Astrocyte of the cerebellum (primary cell): Measurements from ENCODE around the gene COL16A1.
A peak's percentile ranks its signal among the peaks of the same experiment; 100 is the strongest.

Experiments
- DNase-seq: peaks from one replicate; pipeline ENCODE4 v3.0.0-alpha.2; 2011; ENCODE audit warnings: low read depth
- H3K4me3 ChIP-seq: 2 replicates; pipeline ENCODE4 v1.5.1; 2011; ENCODE audit warnings: mild to moderate bottlenecking, low read depth, low read length, moderate library complexity
- in situ Hi-C: cut with HindIII; loops from 2 replicates; pipeline ENCODE4 v1.10.0; 2017; ENCODE audit warnings: low sequenced_read_pairs
- TF ChIP-seq, protein P1 (sequence below): IDR thresholded peaks from 2 replicates; pipeline ENCODE4 v1.5.1; 2012; ENCODE audit warnings: low read length, low read depth, moderate library complexity, mild to moderate bottlenecking; ENCODE audit errors: missing control alignments

Gene COL16A1

DNA sequence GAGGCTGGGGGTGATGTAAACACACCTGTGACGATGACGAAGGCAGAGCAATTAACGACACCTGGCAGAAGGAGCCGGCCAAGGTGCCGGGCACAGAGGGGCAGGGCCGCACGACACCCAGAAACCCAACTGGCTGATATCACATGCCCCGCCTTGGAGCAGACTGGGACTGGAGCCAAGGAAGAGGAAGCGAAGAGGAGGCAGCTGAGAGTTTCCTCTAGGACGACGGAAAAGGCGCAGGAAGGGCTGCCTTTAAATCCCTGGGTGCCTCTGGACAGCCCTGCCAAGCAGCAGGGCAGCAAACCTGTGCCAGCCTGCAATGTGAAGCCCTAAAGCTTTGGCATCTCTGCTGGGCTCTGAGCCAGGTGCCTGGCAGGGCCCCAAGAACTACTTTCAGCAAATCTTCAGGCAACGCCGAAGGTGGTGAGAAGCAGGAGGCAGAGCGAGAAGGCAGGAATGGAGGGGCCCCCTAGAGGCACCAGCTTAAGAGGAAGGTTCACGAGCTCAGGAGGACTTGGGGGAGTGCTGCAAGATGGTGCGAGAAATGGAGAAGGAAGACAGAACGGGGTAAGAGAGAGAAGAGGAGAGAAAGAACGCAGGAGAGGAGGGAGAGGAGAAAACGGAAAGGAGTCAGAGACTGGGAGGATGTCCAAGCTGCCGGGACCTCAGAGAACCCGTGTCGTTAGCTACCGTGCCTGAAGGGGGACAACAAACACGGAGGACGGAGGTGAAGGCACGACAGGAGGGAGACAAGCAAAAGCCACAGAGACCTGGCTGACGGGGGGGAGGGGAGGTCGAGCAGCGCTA lies 33.8 kb downstream of the COL16A1 start:
- H3K4me3 ChIP-seq: no peak overlapping the region
- in situ Hi-C loops: loop anchor here (5.0 to 25.0 kb wide), 2 partner anchors 42 to 292 kb away; no protein-coding TSS in a partner anchor
- TF ChIP-seq, protein P1, sequence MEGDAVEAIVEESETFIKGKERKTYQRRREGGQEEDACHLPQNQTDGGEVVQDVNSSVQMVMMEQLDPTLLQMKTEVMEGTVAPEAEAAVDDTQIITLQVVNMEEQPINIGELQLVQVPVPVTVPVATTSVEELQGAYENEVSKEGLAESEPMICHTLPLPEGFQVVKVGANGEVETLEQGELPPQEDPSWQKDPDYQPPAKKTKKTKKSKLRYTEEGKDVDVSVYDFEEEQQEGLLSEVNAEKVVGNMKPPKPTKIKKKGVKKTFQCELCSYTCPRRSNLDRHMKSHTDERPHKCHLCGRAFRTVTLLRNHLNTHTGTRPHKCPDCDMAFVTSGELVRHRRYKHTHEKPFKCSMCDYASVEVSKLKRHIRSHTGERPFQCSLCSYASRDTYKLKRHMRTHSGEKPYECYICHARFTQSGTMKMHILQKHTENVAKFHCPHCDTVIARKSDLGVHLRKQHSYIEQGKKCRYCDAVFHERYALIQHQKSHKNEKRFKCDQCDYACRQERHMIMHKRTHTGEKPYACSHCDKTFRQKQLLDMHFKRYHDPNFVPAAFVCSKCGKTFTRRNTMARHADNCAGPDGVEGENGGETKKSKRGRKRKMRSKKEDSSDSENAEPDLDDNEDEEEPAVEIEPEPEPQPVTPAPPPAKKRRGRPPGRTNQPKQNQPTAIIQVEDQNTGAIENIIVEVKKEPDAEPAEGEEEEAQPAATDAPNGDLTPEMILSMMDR: peak; percentile 46
- no peak for DNase-seq

DNA sequence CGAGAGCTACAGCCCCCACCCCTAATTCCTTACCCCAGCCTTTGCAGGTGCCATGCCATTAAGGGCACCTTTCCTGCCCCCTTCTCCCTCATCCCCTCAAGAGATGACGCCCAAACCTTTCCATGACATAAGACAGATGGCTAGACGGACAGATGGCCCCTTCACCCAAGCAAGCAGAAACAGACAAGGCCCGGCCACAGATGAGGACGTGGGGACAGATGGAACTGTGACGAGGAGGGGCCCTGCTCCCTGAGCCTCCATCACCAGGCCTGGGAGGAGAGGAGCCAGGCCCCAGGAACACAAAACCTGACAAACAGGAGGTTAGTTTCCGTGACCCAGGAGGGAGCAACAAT lies 34.4 kb downstream of the COL16A1 start:
- TF ChIP-seq, protein P1: no peak
- no peak overlapping the region for H3K4me3 ChIP-seq
- DNase-seq: no peak
- in situ Hi-C loops: loop anchor here (25.0 kb wide), 1 partner anchor 293 kb away; no protein-coding TSS in a partner anchor

DNA sequence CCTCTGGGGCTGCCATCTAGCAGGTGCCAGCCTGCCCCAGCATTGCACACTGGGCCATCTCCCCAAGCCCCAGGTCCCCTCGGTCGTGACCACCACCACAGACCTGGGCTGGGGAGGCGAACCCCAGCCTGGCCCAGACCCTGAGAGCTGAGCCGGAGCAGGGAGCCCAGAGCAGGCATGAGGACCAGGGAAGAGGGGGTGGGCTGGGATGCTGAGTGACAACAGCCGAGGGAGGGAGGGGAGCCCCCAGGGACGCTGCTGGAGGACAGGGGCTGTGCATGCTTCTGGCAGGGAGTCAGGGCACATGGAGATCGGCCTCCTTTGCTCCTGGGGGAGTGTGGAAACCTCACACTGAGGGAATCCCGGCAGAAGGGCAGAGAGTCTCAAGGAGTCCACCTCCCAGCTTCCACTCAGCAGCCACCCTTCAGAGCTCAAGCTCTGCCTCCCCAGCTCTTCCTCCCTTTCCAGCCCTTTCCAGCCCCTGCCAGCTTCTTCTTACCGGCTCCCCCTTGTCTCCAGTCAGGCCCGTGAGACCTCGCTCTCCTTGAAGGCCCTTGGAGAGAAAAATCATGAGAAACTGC lies 35.4 kb downstream of the COL16A1 start:
- TF ChIP-seq, protein P1: no peak
- no peak overlapping the region for H3K4me3 ChIP-seq
- DNase-seq: no peak
- in situ Hi-C loops: loop anchor here (25.0 kb wide), 1 partner anchor 294 kb away; no protein-coding TSS in a partner anchor

DNA sequence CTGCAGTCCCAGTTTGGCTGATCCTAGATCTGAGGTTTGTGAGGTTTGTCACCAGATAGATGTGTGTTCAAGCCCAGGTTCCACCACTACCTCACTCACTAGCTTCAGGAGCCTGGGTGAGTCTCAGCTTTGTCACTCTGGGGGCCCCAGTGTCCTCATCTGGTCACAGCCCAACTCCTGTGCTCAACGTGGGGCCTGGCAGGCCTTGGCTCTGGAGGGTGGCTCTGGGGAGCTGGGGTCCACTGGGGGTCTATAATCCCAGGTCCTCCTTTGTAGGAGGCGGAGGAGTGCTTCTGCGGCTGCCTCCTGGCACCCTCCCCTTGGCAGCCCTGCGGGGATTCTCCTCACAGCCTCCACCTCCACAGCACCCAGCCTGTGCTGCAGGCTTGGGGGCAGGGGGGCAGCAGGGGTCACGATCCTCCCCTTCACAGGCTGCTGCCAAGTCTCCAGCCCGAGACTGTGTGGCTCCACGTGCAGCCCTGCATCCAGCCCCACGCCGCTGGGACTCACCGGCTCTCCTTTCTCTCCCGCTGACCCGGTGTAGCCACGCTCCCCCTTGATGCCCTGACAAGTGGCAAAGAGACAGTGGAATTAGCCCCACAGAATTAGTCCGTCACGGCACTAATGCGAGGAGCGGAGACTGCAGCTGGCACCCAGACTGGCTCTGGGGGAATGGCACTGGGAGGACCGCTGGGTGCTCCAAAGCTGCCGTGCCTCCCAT lies 36.6 kb downstream of the COL16A1 start:
- TF ChIP-seq, protein P1: no peak
- no peak for DNase-seq
- H3K4me3 ChIP-seq: no peak overlapping the region
- in situ Hi-C loops: loop anchor here (25.0 kb wide), 1 partner anchor 295 kb away; no protein-coding TSS in a partner anchor

DNA sequence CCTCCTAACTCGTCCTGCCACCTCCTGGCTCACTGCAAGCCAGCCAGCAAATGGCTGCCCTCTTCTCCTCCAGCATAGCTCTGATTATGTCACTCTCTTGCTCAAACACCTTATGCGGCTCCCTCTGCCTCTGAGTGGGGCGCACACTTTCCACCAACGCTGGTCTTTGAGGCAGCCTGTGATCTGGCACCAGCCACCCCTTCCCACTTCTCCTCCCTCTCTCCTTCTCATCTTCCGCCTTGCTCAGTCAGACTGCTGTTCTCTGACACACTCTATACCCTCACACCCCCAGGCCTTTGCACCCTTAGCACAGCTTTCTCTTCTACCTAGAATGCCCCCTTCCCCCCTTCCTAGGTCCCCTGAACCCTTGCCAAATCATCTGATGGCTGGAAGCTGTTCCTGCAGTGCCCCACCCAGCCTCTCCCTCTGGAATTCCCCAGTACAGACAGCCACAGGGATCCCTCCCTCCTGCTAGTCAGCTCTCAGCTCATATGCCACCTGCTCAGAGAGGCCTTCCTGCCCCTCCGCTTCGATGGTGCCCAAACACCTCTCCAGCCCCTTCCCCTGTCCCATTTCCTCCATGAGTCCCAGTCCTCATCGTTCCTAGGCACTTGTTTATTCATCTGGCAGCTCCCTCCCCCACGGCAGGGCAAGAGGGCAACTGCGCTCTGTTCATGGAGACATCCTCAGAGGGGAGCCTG lies 37.4 kb downstream of the COL16A1 start:
- no peak for DNase-seq
- TF ChIP-seq, protein P1: no peak
- in situ Hi-C loops: loop anchor here (25.0 kb wide), 1 partner anchor 296 kb away; no protein-coding TSS in a partner anchor
- H3K4me3 ChIP-seq: no peak overlapping the region
